Measurements from ENCODE around the gene LYPD6B.

- TF ChIP-seq POLR2AphosphoS5 (IDR thresholded peaks at IDR 0.05) = no peak
- TF ChIP-seq CTCF (IDR thresholded peaks at IDR 0.05) = no peak
Measured at GRCh38 chr2:149180226-149180875, 141.9 kb downstream of the LYPD6B start.

Measured in gastroesophageal sphincter (tissue), 3 donors.